Esophagus muscularis mucosa (tissue), 4 donors: ENCODE data around the gene CDKN3. TPM values are rescaled to one million over a fixed set of nuclear protein-coding genes. Genes with fewer than 3 reads are reported as not detected.
"Not testable (repeated sequence)": the region's sequence is repeated elsewhere in the genome, so short reads cannot be mapped to it uniquely, and the experiment has no call there.

Experiments
- DNase-seq: peaks from one replicate; pipeline ENCODE4 v3.0.0-alpha.2; 2017; ENCODE audit errors: extremely low spot score
- H3K27ac ChIP-seq, 4 donors: fragments of 200-600 bp; sonication (generic); replicated peaks in 1 of 4; 1 replicate in 3 of 4; 2 replicates in 1 of 4; pipeline ENCODE4 v1.5.1; 2016 to 2019; ENCODE audit warnings: mild to moderate bottlenecking in 1 of 4
- H3K27me3 ChIP-seq, 4 donors: fragments of 200-600 bp; sonication (generic); one replicate each; pipeline versions ENCODE4 v1.5.1 to v1.6.0; 2016 to 2019
- H3K36me3 ChIP-seq, 4 donors: fragments of 200-600 bp; sonication (generic); one replicate each; pipeline ENCODE4 v1.5.1; 2016 to 2019
- H3K4me1 ChIP-seq, 4 donors: fragments of 200-600 bp; sonication (generic); one replicate each; pipeline ENCODE4 v1.5.1; 2016 to 2019
- H3K4me3 ChIP-seq, 4 donors: fragments of 200-600 bp; sonication (generic); 1 replicate in 2 of 4; 2 replicates in 2 of 4; pipeline ENCODE4 v1.5.1; 2016 to 2019; ENCODE audit warnings: mild to moderate bottlenecking in 4 of 4, moderate library complexity in 1 of 4
- H3K9me3 ChIP-seq, 4 donors: fragments of 200-600 bp; sonication (generic); 1 replicate in 3 of 4; 2 replicates in 1 of 4; pipeline ENCODE4 v1.5.1; 2016 to 2019
- EP300 ChIP-seq: sonication (generic); formaldehyde crosslinking; IDR thresholded peaks from one replicate; pipeline ENCODE4 v1.6.1; 2017; ENCODE audit warnings: antibody characterized with exemption
- POLR2A ChIP-seq: fragments of 450-650 bp; IDR thresholded peaks from one replicate; pipeline ENCODE4 v1.6.1; 2017; ENCODE audit warnings: antibody characterized with exemption, moderate library complexity, mild to moderate bottlenecking, low read depth
- POLR2AphosphoS5 ChIP-seq, 2 donors: sonication (generic); formaldehyde crosslinking; IDR thresholded peaks; one replicate each; pipeline ENCODE4 v1.6.1; 2017; ENCODE audit warnings: antibody characterized with exemption in 2 of 2
- WGBS: methylation state at CpG from one replicate; pipeline ENCODE4 v1.1.5; 2018; 5-methylcytosine and 5-hydroxymethylcytosine counted together
- intact Hi-C: fragments of 100-400 bp; cut with DNase I; formaldehyde crosslinking; loops from one replicate; pipeline ENCODE4 v1.15.1; 2023
- total RNA-seq, 4 donors: library from RNA; depleted of rRNA; stranded (reverse); fragments of >200 nt; gene quantifications; one replicate each; pipeline versions ENCODE4 v1.1.0 to v1.2.1, GENCODE V29; 2016
- TF ChIP-seq, protein P1 (sequence below), 3 experiments: fragments of 200-600 bp in 2 of 3; fragments of 450-650 bp in 1 of 3; sonication (generic) in 2 of 3; IDR thresholded peaks; one replicate each; pipeline ENCODE4 v1.5.1; 2017 to 2019; ENCODE audit warnings: antibody characterized with exemption in 3 of 3, mild to moderate bottlenecking in 2 of 3, moderate library complexity in 1 of 3

Gene CDKN3
- total RNA-seq, 4 donors from 2014 or later: 0.65 to 4.8 (median 1.0) TPM

DNA sequence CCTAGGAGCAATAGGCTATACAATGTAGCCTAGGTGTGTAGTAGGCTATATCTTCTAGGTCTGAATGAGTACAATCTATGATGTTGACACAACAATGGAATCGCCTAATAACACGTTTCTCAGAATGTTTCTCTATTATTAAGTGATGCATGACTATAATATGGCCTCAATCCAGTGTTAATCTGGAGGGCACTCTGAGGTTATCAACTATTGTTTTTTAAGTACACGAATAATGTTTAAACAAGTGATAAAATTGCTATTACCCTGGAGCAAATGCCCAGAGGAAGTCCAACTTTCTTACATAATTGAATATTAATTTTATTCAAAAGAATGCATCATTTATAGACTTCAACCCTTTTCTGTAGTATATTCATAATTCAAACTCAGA lies 60.8 kb downstream of the CDKN3 start:
- Histone ChIP-seq H3K9me3 (no peaks in the 10 kb centered on the region), H3K4me1 (no peaks in the 10 kb centered on the region), H3K27ac (no peak overlapping the region), H3K27me3 (no peaks in the 10 kb centered on the region), H3K4me3 (no peak overlapping the region), H3K36me3 (no peaks in the 10 kb centered on the region)
- TF ChIP-seq POLR2AphosphoS5 (IDR thresholded peaks at IDR 0.05) (no peak), EP300 (no peak), POLR2A (no peak)
- TF ChIP-seq, protein P1, sequence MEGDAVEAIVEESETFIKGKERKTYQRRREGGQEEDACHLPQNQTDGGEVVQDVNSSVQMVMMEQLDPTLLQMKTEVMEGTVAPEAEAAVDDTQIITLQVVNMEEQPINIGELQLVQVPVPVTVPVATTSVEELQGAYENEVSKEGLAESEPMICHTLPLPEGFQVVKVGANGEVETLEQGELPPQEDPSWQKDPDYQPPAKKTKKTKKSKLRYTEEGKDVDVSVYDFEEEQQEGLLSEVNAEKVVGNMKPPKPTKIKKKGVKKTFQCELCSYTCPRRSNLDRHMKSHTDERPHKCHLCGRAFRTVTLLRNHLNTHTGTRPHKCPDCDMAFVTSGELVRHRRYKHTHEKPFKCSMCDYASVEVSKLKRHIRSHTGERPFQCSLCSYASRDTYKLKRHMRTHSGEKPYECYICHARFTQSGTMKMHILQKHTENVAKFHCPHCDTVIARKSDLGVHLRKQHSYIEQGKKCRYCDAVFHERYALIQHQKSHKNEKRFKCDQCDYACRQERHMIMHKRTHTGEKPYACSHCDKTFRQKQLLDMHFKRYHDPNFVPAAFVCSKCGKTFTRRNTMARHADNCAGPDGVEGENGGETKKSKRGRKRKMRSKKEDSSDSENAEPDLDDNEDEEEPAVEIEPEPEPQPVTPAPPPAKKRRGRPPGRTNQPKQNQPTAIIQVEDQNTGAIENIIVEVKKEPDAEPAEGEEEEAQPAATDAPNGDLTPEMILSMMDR (IDR thresholded peaks at IDR 0.05): no peak
- intact Hi-C loops: no loop called here
- WGBS: 73% methylated on average over 3 of the region's 3 CpGs
- DNase-seq: no peak

DNA sequence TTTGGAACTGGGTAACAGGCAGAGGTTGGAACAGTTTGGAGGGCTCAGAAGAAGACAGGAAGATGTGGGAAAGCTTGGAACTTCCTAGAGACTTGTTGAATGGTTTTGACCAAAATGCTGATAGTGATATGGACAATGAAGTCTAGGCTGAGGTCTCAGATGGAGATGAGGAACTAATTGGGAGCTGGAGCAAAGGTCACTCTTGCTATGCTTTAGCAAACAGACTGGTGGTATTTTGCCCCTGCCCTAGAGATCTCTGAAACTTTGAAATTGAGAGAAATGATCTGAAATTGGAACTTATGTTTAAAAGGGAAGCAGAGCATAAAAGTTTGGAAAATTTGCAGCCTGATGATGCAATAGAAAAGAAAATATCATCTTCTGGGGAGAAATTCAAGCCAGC lies 61.7 kb downstream of the CDKN3 start:
- H3K27me3 ChIP-seq, H3K4me3 ChIP-seq, H3K4me1 ChIP-seq, intact Hi-C loops, DNase-seq, H3K27ac ChIP-seq, H3K36me3 ChIP-seq, H3K9me3 ChIP-seq: not testable (repeated sequence)

DNA sequence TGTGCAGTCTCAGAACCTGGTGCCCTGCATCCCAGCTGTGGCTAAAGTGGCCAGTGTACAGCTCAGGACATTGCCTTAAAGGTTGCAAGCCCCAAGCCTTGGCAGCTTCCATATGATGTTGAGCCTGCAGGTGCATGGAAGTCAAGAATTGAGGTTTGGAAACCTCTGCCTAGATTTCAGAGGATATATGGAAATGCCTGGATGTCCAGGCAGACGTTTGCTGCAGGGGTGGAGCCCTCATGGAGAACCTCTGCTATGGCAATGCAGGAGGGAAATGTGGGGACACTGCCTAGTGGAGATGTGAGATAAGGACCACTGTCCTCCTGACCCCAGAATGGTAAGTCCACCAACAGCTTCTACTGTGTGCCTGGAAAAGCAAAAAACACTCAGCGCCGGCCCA lies 62.3 kb downstream of the CDKN3 start:
- no peaks in the 10 kb centered on the region for H3K27me3 ChIP-seq
- TF ChIP-seq POLR2A (no peak), EP300 (no peak), POLR2AphosphoS5 (IDR thresholded peaks at IDR 0.05) (no peak)
- TF ChIP-seq, protein P1 (IDR thresholded peaks at IDR 0.05): no peak
- H3K4me1 ChIP-seq: no peaks in the 10 kb centered on the region
- H3K27ac ChIP-seq: no peak overlapping the region
- intact Hi-C loops: no loop called here
- no peaks in the 10 kb centered on the region for H3K36me3 ChIP-seq
- H3K4me3 ChIP-seq: no peak overlapping the region
- 94% methylated on average over 2 of the region's 3 CpGs for WGBS
- no peak for DNase-seq
- no peaks in the 10 kb centered on the region for H3K9me3 ChIP-seq

DNA sequence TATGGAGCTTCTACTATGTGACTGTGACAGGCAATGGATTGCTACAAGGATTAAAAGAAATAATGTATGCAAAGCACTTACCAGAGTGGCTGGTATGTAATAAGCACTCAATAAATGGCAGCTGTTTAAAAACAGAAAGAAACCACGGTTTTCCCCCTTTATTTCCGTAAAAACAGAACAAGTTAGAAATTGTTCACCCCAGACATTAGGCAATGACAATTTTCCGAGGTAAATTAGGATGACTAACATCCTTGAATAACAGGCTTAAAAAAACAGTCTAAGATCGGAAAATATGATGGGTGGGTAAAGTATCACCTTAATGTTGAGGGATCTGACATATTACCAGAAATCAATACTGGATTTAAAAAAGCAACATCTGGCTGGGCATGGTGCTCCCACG lies 65.2 kb downstream of the CDKN3 start:
- H3K27me3 ChIP-seq: no peaks in the 10 kb centered on the region
- TF ChIP-seq EP300 (no peak), POLR2AphosphoS5 (IDR thresholded peaks at IDR 0.05) (no peak), POLR2A (no peak)
- TF ChIP-seq, protein P1 (IDR thresholded peaks at IDR 0.05): no peak
- no peaks in the 10 kb centered on the region for H3K4me1 ChIP-seq
- peaks cover 0 to 2% (median under 1%) of the 10 kb centered on the region in 4 donors for H3K9me3 ChIP-seq
- no peaks in the 10 kb centered on the region for H3K36me3 ChIP-seq
- no peak overlapping the region for H3K27ac ChIP-seq
- intact Hi-C loops: no loop called here
- no peak for DNase-seq
- WGBS: 76% methylated on average over 5 of the region's 5 CpGs
- H3K4me3 ChIP-seq: no peak overlapping the region

DNA sequence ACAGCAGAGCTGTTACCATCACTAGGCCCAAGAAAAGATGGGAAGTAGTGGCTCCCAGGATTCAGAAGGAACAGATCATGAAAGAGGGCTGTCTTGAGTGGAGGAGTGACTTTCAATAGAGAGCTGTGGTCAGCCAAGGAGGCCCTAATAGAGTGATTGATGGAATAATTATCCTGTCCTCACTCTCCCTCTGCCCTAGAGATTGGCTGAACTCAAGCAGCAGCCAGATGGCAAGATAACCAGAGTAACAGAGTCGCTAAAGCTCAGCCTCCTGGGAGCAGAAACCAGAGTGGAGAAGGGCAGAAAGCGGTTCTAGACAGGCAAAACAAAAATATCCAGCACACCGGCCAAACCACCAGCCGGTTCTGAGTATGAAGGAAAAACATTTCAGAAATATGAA lies 68.8 kb downstream of the CDKN3 start:
- WGBS: 74% methylated on average over 4 of the region's 4 CpGs
- H3K27ac ChIP-seq: no peak overlapping the region
- H3K4me1 ChIP-seq: no peaks in the 10 kb centered on the region
- peaks cover 0 to 13% (median 4%) of the 10 kb centered on the region in 4 donors for H3K9me3 ChIP-seq
- DNase-seq: no peak
- H3K4me3 ChIP-seq: no peak overlapping the region
- intact Hi-C loops: no loop called here
- H3K27me3 ChIP-seq: no peaks in the 10 kb centered on the region
- peaks cover 0 to 1% (median 0%) of the 10 kb centered on the region in 4 donors for H3K36me3 ChIP-seq
- TF ChIP-seq POLR2AphosphoS5 (IDR thresholded peaks at IDR 0.05): no peak
- TF ChIP-seq POLR2A: no peak
- TF ChIP-seq, protein P1 (IDR thresholded peaks at IDR 0.05): no peak
- TF ChIP-seq EP300: no peak
